GM13977 (cell line): ENCODE data around the gene PDK2.
A peak's percentile ranks its signal among the peaks of the same experiment; 100 is the strongest.

Experiments used
- DNase-seq: peaks from one replicate; pipeline ENCODE4 v3.0.0; 2012; ENCODE audit warnings: low spot score
- CTCF ChIP-seq: IDR thresholded peaks from 2 replicates; pipeline ENCODE4 v1.5.1; 2012; ENCODE audit warnings: mild to moderate bottlenecking, control low read depth; ENCODE audit not compliant: insufficient read depth; ENCODE audit errors: extremely low read depth, missing control alignments
- in situ Hi-C: fragments of 300-500 bp; cut with MboI; formaldehyde crosslinking; loops from one replicate; pipeline ENCODE4 v1.12.0; 2022; ENCODE audit warnings: low sequenced_read_pairs, low pct_unique_long_range_greater_than_20kb, mixed read lengths, inconsistent platforms; ENCODE audit not compliant: unreplicated experiment

The PDK2 gene

GRCh38 chr17:50161023-50161910 is 66.1 kb downstream of the PDK2 start:
- peak; percentile 97 for TF ChIP-seq CTCF
- DNase-seq, result peak; percentile 99
- in situ Hi-C loops, result no loop called here
